Renal pelvis (tissue), 4 donors: ENCODE results near the gene PPID. TPM values are rescaled to one million over a fixed set of nuclear protein-coding genes. Genes with fewer than 3 reads are reported as not detected.
A peak's percentile ranks its signal among the peaks of the same experiment; 100 is the strongest.
"Not testable (repeated sequence)": the region's sequence is repeated elsewhere in the genome, so short reads cannot be mapped to it uniquely, and the experiment has no call there.

Source experiments
- DNase-seq: peaks from one replicate; pipeline ENCODE4 v3.0.0-alpha.2; 2013
- polyA plus RNA-seq, 3 donors: library from polyadenylated mRNA; unstranded; fragments of 120-200 nt; gene quantifications; one replicate each; pipeline ENCODE4 v1.2.1, GENCODE V29; 2013; ENCODE audit not compliant: insufficient read length in 3 of 3

PPID gene
- polyA plus RNA-seq, 3 donors, result 59.6 to 75.0 (median 66.8) TPM

- no peak for DNase-seq
Measured at GRCh38 chr4:158750379-158750778, 27.2 kb upstream of the PPID start.

DNA sequence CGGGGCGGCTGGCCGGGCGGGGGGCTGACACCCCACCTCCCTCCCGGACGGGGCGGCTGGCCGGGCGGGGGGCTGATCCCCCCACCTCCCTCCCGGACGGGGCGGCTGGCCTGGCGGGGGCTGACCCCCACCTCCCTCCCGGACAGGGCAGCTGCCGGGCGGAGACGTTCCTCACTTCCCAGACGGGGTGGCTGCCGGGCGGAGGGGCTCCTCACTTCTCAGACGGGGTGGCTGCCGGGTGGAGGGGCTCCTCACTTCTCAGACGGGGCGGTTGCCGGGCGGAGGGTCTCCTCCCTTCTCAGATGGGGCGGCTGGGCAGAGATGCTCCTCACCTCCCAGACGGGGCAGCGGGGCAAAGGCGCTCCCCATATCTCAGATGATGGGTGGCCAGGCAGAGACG lies 23.3 kb upstream of the PPID start:
- DNase-seq, result not testable (repeated sequence)

- no peak for DNase-seq
Measured at GRCh38 chr4:158741326-158742021, 18.3 kb upstream of the PPID start.

DNA sequence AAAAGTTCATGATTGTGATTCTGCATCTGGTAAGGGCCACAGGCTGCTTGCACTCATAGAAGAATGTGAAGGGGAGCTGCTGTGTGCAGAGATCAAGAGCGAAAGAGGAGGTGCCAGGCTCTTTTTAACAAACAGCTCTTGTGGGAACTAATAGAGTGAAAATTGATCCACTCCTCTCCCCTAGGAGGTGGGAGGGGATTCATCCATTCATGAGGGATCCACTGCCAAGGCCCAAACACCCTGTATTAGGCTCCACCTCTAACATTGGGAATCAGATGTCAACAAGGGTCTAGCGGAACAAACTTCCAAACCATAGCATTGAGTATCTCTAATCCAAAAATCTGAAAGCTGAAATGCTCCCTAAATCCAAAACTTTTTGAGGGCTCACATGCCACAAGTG lies 16.4 kb upstream of the PPID start:
- no peak for DNase-seq

DNA sequence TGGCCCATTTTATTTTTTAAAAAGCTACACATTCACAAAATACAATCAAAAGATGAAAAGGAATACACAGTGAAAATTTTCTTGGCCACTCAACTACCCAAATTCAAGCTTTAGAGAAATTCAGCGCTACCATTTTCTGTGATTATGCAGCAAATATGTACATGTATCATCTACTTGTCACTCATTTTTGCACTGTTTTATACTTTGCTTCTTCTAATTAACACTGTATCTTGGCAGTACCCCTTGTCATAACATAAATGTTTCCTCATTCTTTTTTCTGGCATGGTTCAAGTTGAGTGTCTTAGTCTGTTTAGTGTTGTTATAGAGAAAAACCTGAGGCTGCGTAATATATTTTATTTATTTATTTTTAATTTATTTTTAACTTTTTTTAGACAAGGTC lies 15.7 kb upstream of the PPID start:
- DNase-seq, result no peak

DNA sequence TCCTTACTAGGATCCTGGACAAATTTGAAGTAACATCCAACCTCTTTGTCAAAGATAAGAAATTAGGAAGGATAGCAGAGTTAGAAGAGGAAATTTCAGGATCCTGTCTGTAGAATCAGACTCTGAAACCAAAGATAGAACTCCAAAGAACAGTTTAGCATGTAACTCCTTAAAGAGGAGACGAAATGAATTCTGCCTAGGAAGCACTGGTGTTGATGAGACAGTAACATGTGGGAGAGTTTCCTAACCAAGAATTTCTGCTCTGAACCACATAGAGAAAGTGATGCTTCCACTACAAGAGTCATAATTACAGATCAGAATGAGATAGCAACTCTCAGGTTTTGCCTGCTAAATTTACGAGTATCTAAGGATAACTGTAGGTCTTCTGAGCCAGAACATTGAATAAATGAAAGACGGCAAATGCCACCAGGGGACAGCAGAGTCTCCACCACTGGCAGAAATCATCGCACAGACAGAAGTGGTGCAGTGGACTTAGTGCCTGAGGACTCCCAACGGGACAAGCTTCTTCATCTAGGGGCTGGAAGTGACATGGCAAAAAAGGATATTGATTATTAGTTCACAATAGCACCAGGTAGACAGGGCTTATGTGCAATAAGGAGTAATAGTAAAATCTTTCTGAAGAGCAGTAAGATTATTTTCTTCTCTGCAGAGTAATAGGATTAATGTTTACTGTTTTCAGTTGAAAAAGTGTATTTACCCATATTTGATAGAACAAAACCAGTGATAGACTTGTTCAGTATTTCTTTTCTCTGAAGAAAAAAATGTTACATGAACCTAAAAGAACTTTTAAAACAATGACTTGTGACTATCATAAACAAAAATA lies 6.7 kb upstream of the PPID start:
- DNase-seq, result peak; percentile 53

GRCh38 chr4:158728236-158728635 lies 5.0 kb upstream of the PPID start:
- no peak for DNase-seq

DNA sequence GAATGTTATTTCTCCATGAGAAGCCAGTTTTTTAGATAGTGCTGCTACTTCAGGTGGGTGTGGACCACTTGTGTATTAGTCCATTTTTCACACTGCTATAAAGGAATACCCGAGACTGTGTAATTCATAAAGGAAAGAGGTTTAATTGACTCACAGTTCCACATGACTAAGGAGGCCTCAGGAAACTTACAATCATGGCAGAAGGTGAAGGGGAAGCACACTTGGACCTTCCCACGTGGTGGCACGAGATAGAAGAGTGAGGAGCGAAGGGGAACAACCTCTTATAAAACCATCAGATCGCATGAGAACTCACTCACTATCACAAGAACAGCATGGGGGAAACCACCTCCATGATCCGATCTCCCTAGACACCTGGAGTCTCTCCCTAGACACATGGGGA lies 3.4 kb upstream of the PPID start:
- DNase-seq, result no peak

DNA sequence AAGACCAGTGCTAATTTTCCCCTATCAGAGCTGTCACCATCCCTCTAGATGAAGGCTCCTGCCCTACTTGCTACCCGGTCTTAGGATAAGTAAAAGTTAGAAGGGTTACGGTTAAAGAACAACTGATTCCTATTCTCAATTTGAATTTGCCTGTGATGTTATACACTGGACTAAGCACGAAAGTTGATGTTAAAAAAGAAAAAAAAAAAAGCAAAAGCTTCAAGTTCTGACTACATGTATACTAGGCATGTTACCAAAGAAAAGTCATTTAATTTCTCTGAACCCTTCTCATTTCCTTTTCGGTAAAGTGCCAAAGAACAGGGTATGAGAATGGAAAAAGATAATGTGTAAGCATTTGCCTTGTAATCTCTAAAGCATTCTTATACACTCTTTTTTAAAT lies 1.4 kb upstream of the PPID start:
- DNase-seq, result no peak

DNA sequence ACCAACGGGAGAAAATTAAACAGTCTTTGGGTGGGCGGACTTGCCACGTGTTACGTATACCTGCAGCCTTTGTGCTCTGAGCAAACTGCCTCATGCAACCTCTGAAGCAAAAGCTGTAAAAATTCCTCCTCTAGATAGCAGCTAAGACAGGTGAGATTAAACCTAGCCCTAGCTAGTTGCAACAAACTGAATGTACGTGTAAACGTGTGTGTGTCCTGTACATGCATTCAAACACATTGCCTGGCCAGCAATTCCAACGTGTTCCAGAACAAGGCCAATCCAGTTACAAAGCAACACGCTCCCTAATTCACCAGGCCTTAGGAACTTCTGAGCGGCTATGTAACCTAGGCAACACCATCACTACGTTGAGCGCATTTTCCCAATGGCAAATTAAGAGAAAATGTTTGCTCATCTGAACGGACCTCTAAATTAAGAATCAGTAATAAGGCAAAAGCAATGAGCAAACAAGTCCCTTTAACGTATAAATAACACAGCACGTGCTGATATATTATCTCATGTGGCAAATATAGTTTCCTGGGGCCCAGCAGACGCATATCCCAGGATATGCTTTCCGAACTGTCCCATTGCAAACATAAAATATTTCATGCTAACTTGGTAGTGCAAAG lies 792 bp downstream of the PPID start:
- DNase-seq, result peak; percentile 30

DNA sequence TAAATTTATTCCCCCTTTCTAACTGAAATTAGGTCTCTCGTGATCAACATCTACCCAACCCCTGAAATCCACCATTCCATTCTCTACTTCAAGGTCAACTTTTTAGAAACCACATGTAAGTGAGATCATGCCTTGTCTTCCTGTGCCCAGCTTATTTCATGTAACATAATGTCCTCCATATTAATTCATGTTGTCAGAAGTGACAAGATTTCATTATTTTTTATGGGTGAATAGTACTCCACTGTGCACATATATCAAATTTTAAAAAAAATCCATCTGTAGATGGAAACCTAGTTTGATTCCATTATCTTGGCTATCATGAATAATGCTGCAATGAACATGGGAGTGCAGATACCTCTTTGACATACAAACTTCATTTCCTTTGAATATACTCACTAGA lies 1.5 kb downstream of the PPID start:
- no peak for DNase-seq

DNA sequence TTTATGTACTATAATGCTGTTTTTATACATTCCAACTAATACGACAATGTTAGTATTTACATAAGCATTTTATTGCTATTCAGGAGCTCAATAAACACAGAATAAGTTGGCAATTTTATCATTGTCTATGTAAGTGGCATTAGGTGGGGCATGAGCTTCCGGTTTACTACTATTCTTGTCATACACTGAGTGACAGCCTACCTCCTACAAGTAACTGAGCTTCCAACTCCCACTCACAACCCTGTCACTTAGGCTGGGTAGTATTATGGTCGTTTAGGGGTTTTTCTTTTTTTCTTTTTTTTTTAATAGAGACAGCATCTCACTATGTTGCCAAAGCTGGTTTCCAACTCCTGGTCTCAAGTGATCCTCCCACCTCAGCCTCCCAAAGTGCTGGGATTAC lies 7.4 kb downstream of the PPID start:
- no peak for DNase-seq

DNA sequence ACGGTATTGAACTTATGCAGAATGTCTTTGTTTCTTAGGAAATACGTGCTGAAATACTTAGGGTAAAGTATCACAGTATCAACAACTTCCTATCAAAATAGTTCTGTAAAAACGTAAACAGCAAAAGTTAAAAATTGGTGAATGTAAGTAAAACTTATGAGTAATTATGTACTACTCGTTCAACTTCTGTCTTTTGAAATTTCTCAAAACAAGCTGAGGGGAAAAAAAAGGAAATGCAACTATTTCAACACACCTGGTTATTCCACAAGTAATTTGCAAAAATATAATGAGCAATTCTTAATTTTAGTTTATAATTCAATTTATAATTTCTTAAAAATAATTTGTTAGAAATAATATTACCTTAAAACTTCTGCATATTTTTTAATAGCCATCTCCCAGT lies 8.3 kb downstream of the PPID start:
- no peak for DNase-seq

GRCh38 chr4:158712622-158713021 lies 10.6 kb downstream of the PPID start:
- not testable (repeated sequence) for DNase-seq

DNA sequence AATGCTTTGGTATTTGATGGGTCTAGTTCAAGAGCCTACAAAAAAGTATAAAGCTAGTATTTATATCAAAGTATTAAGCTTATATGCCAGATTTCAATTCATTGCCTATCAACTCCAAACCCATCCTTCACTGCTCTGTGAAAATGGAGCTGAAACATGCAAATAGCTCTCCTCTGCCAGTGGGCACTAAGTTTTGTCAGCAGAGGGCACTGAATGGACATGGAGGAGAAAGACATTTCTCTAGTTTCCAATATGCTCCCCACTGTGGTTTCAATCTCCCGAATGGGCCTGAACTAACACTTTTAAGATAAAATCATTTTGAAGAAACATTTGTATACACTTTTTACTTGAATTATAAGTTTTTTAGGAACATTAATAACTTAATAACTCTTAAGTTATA lies 12.4 kb downstream of the PPID start:
- no peak for DNase-seq

DNA sequence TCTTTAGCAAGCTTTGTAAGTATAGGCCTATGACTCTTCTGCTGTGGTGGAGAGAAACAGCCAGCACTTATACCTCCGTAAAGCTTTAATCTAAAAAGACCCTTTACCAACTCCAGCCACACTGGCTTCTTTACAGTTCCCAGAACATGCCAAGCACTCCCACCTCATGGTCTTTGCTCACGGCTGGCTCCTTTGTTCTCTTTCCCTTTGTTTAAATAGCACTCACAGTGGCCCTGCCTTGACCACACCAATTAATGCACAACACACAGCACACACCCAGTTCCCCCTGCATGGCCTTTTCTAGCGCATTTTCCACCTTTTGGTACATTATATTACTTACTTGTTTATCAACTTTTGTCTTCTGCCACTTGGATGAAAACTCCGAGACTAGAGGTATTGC lies 18.9 kb downstream of the PPID start:
- no peak for DNase-seq

GRCh38 chr4:158688813-158689212 lies 34.4 kb downstream of the PPID start:
- no peak for DNase-seq

DNA sequence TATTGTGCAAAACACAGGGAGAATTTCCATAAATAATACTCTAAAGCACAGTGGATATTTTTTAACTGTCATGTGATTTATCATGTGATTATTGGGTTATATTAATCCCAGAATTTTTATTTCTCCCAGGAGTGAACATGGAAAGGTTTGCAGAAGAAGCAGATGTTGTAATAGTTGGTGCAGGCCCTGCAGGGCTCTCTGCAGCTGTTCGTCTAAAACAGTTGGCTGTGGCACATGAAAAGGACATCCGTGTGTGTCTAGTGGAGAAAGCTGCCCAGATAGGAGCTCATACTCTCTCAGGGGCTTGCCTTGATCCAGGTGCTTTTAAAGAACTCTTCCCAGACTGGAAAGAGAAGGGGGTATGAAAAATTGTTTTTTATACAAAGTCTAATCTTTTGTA lies 41.1 kb downstream of the PPID start:
- DNase-seq, result no peak

- DNase-seq, result no peak
Measured at GRCh38 chr4:158681629-158682028, 41.6 kb downstream of the PPID start.

DNA sequence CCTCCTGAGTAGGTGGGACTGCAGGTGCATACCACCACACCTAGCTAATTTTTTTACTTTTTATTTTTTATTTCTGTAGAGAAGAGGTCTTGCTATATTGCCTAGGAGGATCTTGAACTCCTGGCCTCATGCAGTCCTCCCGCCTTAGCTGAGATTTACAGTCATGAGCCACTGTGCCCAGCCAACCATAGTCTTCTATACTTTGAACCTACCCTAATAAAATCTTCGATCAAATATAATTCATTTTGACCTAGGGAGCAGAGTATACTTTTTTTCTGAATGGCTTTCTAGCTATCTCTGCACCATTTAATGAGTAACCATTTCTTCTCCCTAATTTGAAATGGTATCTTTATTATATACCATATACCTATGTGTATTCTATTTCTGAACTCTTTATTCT lies 44.4 kb downstream of the PPID start:
- DNase-seq, result no peak

GRCh38 chr4:158676076-158676475 lies 47.1 kb downstream of the PPID start:
- no peak for DNase-seq

- no peak for DNase-seq
Measured at GRCh38 chr4:158673633-158674032, 49.6 kb downstream of the PPID start.
